Activated CD8-positive, alpha-beta memory T cell treated with anti-CD3 and anti-CD28 coated beads, Interleukin-2, amount 50 U/mL, for 4 hours (primary cell): ENCODE measurements around the gene ICA1.

Experiments
- DNase-seq: peaks from one replicate; pipeline ENCODE4 v3.0.0-alpha.2; 2020

ICA1 gene

GRCh38 chr7:8226501-8226900 is 35.5 kb downstream of the ICA1 start:
- no peak for DNase-seq

GRCh38 chr7:8221567-8221966 is 40.4 kb downstream of the ICA1 start:
- no peak for DNase-seq

- DNase-seq, result no peak
Observed at GRCh38 chr7:8221101-8221495, 40.9 kb downstream of the ICA1 start.

GRCh38 chr7:8220376-8221100 is 41.4 kb downstream of the ICA1 start:
- DNase-seq, result no peak

GRCh38 chr7:8217200-8218068 is 44.5 kb downstream of the ICA1 start:
- no peak for DNase-seq

GRCh38 chr7:8216334-8216690 is 45.7 kb downstream of the ICA1 start:
- DNase-seq, result no peak

GRCh38 chr7:8215648-8216333 is 46.2 kb downstream of the ICA1 start:
- DNase-seq, result no peak

GRCh38 chr7:8214244-8214824 is 47.6 kb downstream of the ICA1 start:
- no peak for DNase-seq

GRCh38 chr7:8213381-8213780 is 48.6 kb downstream of the ICA1 start:
- DNase-seq, result no peak

- no peak for DNase-seq
Observed at GRCh38 chr7:8212638-8213037, 49.3 kb downstream of the ICA1 start.

GRCh38 chr7:8211725-8212096 is 50.3 kb downstream of the ICA1 start:
- DNase-seq, result no peak

- DNase-seq, result no peak
Observed at GRCh38 chr7:8210845-8211724, 50.9 kb downstream of the ICA1 start.

- no peak for DNase-seq
Observed at GRCh38 chr7:8209353-8209752, 52.6 kb downstream of the ICA1 start.

GRCh38 chr7:8208816-8209215 is 53.2 kb downstream of the ICA1 start:
- DNase-seq, result no peak

- no peak for DNase-seq
Observed at GRCh38 chr7:8206956-8207355, 55.0 kb downstream of the ICA1 start.

GRCh38 chr7:8205537-8205936 is 56.4 kb downstream of the ICA1 start:
- no peak for DNase-seq

GRCh38 chr7:8205031-8205387 is 57.0 kb downstream of the ICA1 start:
- no peak for DNase-seq

- no peak for DNase-seq
Observed at GRCh38 chr7:8204339-8205030, 57.5 kb downstream of the ICA1 start.

- DNase-seq, result no peak
Observed at GRCh38 chr7:8201846-8202441, 60.0 kb downstream of the ICA1 start.

- DNase-seq, result no peak
Observed at GRCh38 chr7:8200717-8201116, 61.2 kb downstream of the ICA1 start.

GRCh38 chr7:8200316-8200715 is 61.7 kb downstream of the ICA1 start:
- no peak for DNase-seq
